SK-N-SH (cell line): ENCODE results near the gene GCH1.

Experiments
- GABPA ChIP-seq: IDR thresholded peaks from 2 replicates; pipeline ENCODE4 v1.4.0; 2012; ENCODE audit warnings: low read depth, mild to moderate bottlenecking
- RFX5 ChIP-seq: IDR thresholded peaks from 2 replicates; pipeline ENCODE4 v1.6.1; 2012; ENCODE audit warnings: mild to moderate bottlenecking, improper control_type of control experiment, low read length
- TF ChIP-seq, protein P1 (sequence below): fragments of 200-600 bp; sonication (generic); IDR thresholded peaks from 2 replicates; pipeline ENCODE4 v1.6.1; 2017; ENCODE audit warnings: antibody characterized with exemption, mild to moderate bottlenecking, moderate library complexity
- TF ChIP-seq, protein P2 (sequence below): IDR thresholded peaks from 2 replicates; pipeline ENCODE4 v1.4.0; 2012; ENCODE audit warnings: low read depth
- TF ChIP-seq, protein P3 (sequence below): IDR thresholded peaks from 2 replicates; pipeline ENCODE4 v1.6.1; 2012; ENCODE audit warnings: mild to moderate bottlenecking, low read depth, low read length, moderate library complexity

DNA sequence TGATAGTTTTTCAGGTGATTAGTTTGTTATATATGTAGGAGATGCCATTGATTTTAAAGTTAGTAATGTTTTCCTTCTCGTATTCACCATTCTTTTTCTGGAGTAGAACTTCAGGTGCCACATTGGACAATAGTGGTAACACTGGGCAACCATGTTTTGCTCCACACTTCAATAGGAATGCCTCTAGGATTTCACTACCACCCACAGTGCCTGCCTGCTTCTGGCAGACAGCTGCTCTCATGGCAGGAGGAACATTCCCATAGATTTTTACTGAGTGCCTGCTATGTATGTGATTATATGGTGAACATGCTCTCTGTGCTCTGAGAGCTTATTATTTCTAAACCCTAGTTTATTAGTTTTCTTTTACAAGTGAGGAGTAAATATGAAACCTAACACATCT lies 53.7 kb downstream of the GCH1 start:
- TF ChIP-seq, protein P1, sequence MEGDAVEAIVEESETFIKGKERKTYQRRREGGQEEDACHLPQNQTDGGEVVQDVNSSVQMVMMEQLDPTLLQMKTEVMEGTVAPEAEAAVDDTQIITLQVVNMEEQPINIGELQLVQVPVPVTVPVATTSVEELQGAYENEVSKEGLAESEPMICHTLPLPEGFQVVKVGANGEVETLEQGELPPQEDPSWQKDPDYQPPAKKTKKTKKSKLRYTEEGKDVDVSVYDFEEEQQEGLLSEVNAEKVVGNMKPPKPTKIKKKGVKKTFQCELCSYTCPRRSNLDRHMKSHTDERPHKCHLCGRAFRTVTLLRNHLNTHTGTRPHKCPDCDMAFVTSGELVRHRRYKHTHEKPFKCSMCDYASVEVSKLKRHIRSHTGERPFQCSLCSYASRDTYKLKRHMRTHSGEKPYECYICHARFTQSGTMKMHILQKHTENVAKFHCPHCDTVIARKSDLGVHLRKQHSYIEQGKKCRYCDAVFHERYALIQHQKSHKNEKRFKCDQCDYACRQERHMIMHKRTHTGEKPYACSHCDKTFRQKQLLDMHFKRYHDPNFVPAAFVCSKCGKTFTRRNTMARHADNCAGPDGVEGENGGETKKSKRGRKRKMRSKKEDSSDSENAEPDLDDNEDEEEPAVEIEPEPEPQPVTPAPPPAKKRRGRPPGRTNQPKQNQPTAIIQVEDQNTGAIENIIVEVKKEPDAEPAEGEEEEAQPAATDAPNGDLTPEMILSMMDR = no peak
- TF ChIP-seq RFX5 = no peak
- TF ChIP-seq, protein P2, sequence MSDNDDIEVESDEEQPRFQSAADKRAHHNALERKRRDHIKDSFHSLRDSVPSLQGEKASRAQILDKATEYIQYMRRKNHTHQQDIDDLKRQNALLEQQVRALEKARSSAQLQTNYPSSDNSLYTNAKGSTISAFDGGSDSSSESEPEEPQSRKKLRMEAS = no peak
- TF ChIP-seq, protein P3, sequence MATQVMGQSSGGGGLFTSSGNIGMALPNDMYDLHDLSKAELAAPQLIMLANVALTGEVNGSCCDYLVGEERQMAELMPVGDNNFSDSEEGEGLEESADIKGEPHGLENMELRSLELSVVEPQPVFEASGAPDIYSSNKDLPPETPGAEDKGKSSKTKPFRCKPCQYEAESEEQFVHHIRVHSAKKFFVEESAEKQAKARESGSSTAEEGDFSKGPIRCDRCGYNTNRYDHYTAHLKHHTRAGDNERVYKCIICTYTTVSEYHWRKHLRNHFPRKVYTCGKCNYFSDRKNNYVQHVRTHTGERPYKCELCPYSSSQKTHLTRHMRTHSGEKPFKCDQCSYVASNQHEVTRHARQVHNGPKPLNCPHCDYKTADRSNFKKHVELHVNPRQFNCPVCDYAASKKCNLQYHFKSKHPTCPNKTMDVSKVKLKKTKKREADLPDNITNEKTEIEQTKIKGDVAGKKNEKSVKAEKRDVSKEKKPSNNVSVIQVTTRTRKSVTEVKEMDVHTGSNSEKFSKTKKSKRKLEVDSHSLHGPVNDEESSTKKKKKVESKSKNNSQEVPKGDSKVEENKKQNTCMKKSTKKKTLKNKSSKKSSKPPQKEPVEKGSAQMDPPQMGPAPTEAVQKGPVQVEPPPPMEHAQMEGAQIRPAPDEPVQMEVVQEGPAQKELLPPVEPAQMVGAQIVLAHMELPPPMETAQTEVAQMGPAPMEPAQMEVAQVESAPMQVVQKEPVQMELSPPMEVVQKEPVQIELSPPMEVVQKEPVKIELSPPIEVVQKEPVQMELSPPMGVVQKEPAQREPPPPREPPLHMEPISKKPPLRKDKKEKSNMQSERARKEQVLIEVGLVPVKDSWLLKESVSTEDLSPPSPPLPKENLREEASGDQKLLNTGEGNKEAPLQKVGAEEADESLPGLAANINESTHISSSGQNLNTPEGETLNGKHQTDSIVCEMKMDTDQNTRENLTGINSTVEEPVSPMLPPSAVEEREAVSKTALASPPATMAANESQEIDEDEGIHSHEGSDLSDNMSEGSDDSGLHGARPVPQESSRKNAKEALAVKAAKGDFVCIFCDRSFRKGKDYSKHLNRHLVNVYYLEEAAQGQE = no peak
- no peak for TF ChIP-seq GABPA
